HCT116 (cell line): ENCODE results near the gene BCKDHB. TPM values are rescaled to one million over a fixed set of nuclear protein-coding genes. Genes with fewer than 3 reads are reported as not detected.

Experiments
- ATAC-seq: fragments of 200-7000 bp; cut with Tn5 transposase; 2 replicates; pipeline ENCODE4 v1.9.1; 2020; ENCODE audit warnings: mild to moderate bottlenecking, moderate library complexity
- BruUV-seq: library from RNA; stranded (reverse); fragments of 400-500 nt; replicated peaks from 2 replicates; lab custom pipeline; 2021; lab: Mats Ljungman, UMichigan
- CTCF ChIA-PET: fragments of 300-600 bp; sonication (Branson Sonifier 250); formaldehyde crosslinking; loops from one replicate; lab custom pipeline; 2021; ENCODE audit warnings: antibody characterized with exemption; lab: Charles Lee
- POLR2A ChIA-PET: fragments of 300-600, 350-600 bp; sonication (Branson Sonifier 250); formaldehyde crosslinking; loops from one replicate; lab custom pipeline; 2021; ENCODE audit warnings: antibody characterized with exemption; lab: Charles Lee
- RAD21 ChIA-PET, 2 experiments: fragments of 300-600 bp; sonication (Branson Sonifier 250); formaldehyde crosslinking; loops; one replicate each; lab custom pipeline; 2023; ENCODE audit warnings: low total read pairs in 2 of 2; ENCODE audit not compliant: uncharacterized antibody in 2 of 2, unreplicated experiment in 2 of 2, low non-redundant PET in 1 of 2; lab: Charles Lee
- DNase-seq: peaks from one replicate; pipeline ENCODE4 v3.0.0-alpha.2; 2010; ENCODE audit warnings: low read depth, low spot score
- H2AFZ ChIP-seq: fragments of 200-600 bp; shearing (Covaris generic), sonication (generic); 2 replicates; pipeline ENCODE4 v1.6.1; 2017; ENCODE audit warnings: low read depth, mixed run types, mixed read lengths, antibody characterized with exemption, low read length; ENCODE audit not compliant: poor library complexity, severe bottlenecking
- H3K27ac ChIP-seq: 2 replicates; pipeline ENCODE4 v1.5.1; 2012; ENCODE audit warnings: low read depth, low read length
- H3K27me3 ChIP-seq: fragments of 200-600 bp; sonication (generic); 2 replicates; pipeline ENCODE4 v1.6.1; 2016; ENCODE audit warnings: mixed run types, low read length, mixed read lengths; ENCODE audit not compliant: insufficient read depth
- H3K36me3 ChIP-seq, 2 experiments: fragments of 200-500 bp in 1 of 2; fragments of 200-600 bp in 1 of 2; sonication (Bioruptor generic) in 1 of 2; sonication (generic) in 1 of 2; 2 replicates each; pipeline versions ENCODE4 v1.5.1 to v1.6.1; 2014 to 2016; ENCODE audit warnings: low read length in 2 of 2, inconsistent platforms in 1 of 2, mixed read lengths in 1 of 2, mixed run types in 1 of 2; ENCODE audit not compliant: insufficient read depth in 2 of 2, control insufficient read depth in 1 of 2
- H3K4me1 ChIP-seq, 2 experiments: fragments of 200-600 bp in 1 of 2; sonication (generic) in 1 of 2; 2 replicates each; pipeline versions ENCODE4 v1.5.1 to v1.6.1; 2012 to 2017; ENCODE audit warnings: low read length in 2 of 2, inconsistent platforms in 1 of 2, mild to moderate bottlenecking in 1 of 2, mixed read lengths in 1 of 2, mixed run types in 1 of 2, moderate library complexity in 1 of 2; ENCODE audit not compliant: insufficient read depth in 2 of 2, control insufficient read depth in 1 of 2
- H3K4me2 ChIP-seq: fragments of 200-600 bp; sonication (generic); 2 replicates; pipeline ENCODE4 v1.6.1; 2017; ENCODE audit warnings: mixed run types, low read length, mixed read lengths
- H3K4me3 ChIP-seq, 2 experiments: fragments of 200-600 bp in 1 of 2; sonication (generic) in 1 of 2; replicated peaks in 1 of 2; 2 replicates each; pipeline ENCODE4 v1.5.1; 2011 to 2016; ENCODE audit warnings: low read length in 2 of 2, control low read depth in 1 of 2, low read depth in 1 of 2, mild to moderate bottlenecking in 1 of 2, mixed read lengths in 1 of 2, mixed run types in 1 of 2
- H3K79me2 ChIP-seq: fragments of 200-600 bp; sonication (generic); 2 replicates; pipeline ENCODE4 v1.6.1; 2017; ENCODE audit warnings: mild to moderate bottlenecking, mixed run types, low read length, moderate library complexity, mixed read lengths; ENCODE audit not compliant: insufficient read depth
- H3K9ac ChIP-seq: fragments of 200-600 bp; sonication (generic); 2 replicates; pipeline ENCODE4 v1.6.1; 2016; ENCODE audit warnings: low read length, mixed read lengths
- H3K9me2 ChIP-seq: fragments of 200-600 bp; sonication (generic), shearing (Covaris generic); 2 replicates; pipeline ENCODE4 v1.6.1; 2017; ENCODE audit warnings: mixed run types, mild to moderate bottlenecking, moderate library complexity; ENCODE audit not compliant: insufficient read depth
- H3K9me3 ChIP-seq, 2 experiments: fragments of 200-500 bp in 1 of 2; fragments of 200-600 bp in 1 of 2; sonication (Bioruptor generic) in 1 of 2; sonication (generic) in 1 of 2; 2 replicates each; pipeline ENCODE4 v1.6.1; 2014 to 2017; ENCODE audit warnings: low read length in 2 of 2, mixed read lengths in 2 of 2, inconsistent platforms in 1 of 2, low read depth in 1 of 2, mild to moderate bottlenecking in 1 of 2, mixed run types in 1 of 2, moderate library complexity in 1 of 2; ENCODE audit not compliant: control insufficient read depth in 1 of 2, insufficient read depth in 1 of 2
- H4K20me1 ChIP-seq: fragments of 200-600 bp; sonication (generic), shearing (Covaris generic); 2 replicates; pipeline ENCODE4 v1.6.1; 2017; ENCODE audit warnings: mixed run types, mild to moderate bottlenecking, moderate library complexity; ENCODE audit not compliant: insufficient read depth
- CBX3 ChIP-seq: IDR thresholded peaks from 2 replicates; pipeline ENCODE4 v1.6.1; 2012; ENCODE audit warnings: low read depth
- CTCF ChIP-seq, 3 experiments: fragments of 200-600 bp in 1 of 3; sonication (generic) in 1 of 3; IDR thresholded peaks in 2 of 3; conservative IDR thresholded peaks in 1 of 3; 2 replicates each; pipeline ENCODE4 v1.5.1; 2012 to 2017; ENCODE audit warnings: low read depth in 2 of 3, low read length in 2 of 3, antibody characterized with exemption in 1 of 3, borderline replicate concordance in 1 of 3, control low read depth in 1 of 3, mild to moderate bottlenecking in 1 of 3, mixed read lengths in 1 of 3, mixed run types in 1 of 3, moderate library complexity in 1 of 3; ENCODE audit not compliant: insufficient read depth in 1 of 3
- EGR1 ChIP-seq: IDR thresholded peaks from 2 replicates; pipeline ENCODE4 v1.6.1; 2012; ENCODE audit warnings: low read depth
- ELF1 ChIP-seq: IDR thresholded peaks from 2 replicates; pipeline ENCODE4 v1.6.1; 2012; ENCODE audit warnings: low read depth, borderline replicate concordance
- JUND ChIP-seq: IDR thresholded peaks from 2 replicates; pipeline ENCODE4 v1.6.1; 2012
- POLR2A ChIP-seq: IDR thresholded peaks from 2 replicates; pipeline ENCODE4 v1.7.0; 2011; ENCODE audit warnings: borderline replicate concordance; ENCODE audit not compliant: insufficient read depth, insufficient read length; ENCODE audit errors: extremely low read depth
- SIN3A ChIP-seq: IDR thresholded peaks from 2 replicates; pipeline ENCODE4 v1.6.1; 2012; ENCODE audit warnings: low read depth
- SP1 ChIP-seq: IDR thresholded peaks from 2 replicates; pipeline ENCODE4 v1.6.1; 2012; ENCODE audit warnings: low read depth
- TCF7L2 ChIP-seq: IDR thresholded peaks from 2 replicates; pipeline ENCODE4 v1.7.0; 2011; ENCODE audit warnings: borderline replicate concordance, inconsistent platforms; ENCODE audit not compliant: insufficient read depth, insufficient read length; ENCODE audit errors: extremely low read depth
- YY1 ChIP-seq: IDR thresholded peaks from 2 replicates; pipeline ENCODE4 v1.6.1; 2011; ENCODE audit warnings: low read length, low read depth, moderate library complexity, mild to moderate bottlenecking; ENCODE audit not compliant: insufficient replicate concordance; ENCODE audit errors: extremely low read depth
- ZNF274 ChIP-seq: fragments of 200-500 bp; sonication (Bioruptor generic); IDR thresholded peaks from 2 replicates; pipeline ENCODE4 v1.6.1; 2014; ENCODE audit warnings: mild to moderate bottlenecking, low read depth, low read length, inconsistent platforms
- intact Hi-C: fragments of 100-400 bp; cut with micrococcal nuclease; formaldehyde crosslinking; loops from 2 replicates; pipeline ENCODE4 v1.10.0; 2022
- total RNA-seq: library from RNA; stranded (reverse); gene quantifications from one replicate; pipeline ENCODE4 v1.2.1, GENCODE V29; 2021; ENCODE audit not compliant: unreplicated experiment

BCKDHB gene
- total RNA-seq, 1 experiment from 2014 or later, result 11.2 TPM

- TF ChIP-seq SIN3A (no peak), CBX3 (no peak), JUND (no peak), ELF1 (no peak), ZNF274 (no peak), POLR2A (no peak)
These were observed 171.0 kb downstream of the BCKDHB start (continued) for GRCh38 chr6:80277501-80277900.

GRCh38 chr6:80280262-80281010 lies 174.0 kb downstream of the BCKDHB start:
- Histone ChIP-seq H3K27me3 (no peaks in the 10 kb centered on the region), H3K9me2 (no peaks in the 10 kb centered on the region), H3K27ac (no peak overlapping the region), H3K79me2 (no peaks in the 10 kb centered on the region), H4K20me1 (no peaks in the 10 kb centered on the region), H3K4me3 (no peak overlapping the region), H3K9me3 (no peaks in the 10 kb centered on the region), H3K4me2 (no peak overlapping the region), H3K36me3 (no peaks in the 10 kb centered on the region), H2AFZ (no peak overlapping the region), H3K9ac (no peak overlapping the region), H3K4me1 (no peaks in the 10 kb centered on the region)
- ChIA-PET POLR2A (no interaction called here), CTCF (no interaction called here), RAD21 (no interaction called here)
- ATAC-seq, result no peak
- TF ChIP-seq EGR1 (no peak), ELF1 (no peak), SP1 (no peak), TCF7L2 (no peak), CBX3 (no peak), CTCF (IDR thresholded peaks at IDR 0.05 in 2 of 3, conservative IDR thresholded peaks at IDR 0.05 in 1 of 3; ENCODE audit: borderline replicate concordance in 1 of 3, insufficient read depth in 1 of 3, low read depth in 2 of 3, low read length in 2 of 3) (no peak), YY1 (no peak)
- no TSS peak for BruUV-seq
- intact Hi-C loops, result no loop called here
- DNase-seq, result no peak
